ENCODE measurements around the gene RAD21L1. TPM values are rescaled to one million over a fixed set of nuclear protein-coding genes. Genes with fewer than 3 reads are reported as not detected.

Gene RAD21L1
- total RNA-seq, 2 donors from 2014 or later: 1.4 TPM; not detected in 1

DNA sequence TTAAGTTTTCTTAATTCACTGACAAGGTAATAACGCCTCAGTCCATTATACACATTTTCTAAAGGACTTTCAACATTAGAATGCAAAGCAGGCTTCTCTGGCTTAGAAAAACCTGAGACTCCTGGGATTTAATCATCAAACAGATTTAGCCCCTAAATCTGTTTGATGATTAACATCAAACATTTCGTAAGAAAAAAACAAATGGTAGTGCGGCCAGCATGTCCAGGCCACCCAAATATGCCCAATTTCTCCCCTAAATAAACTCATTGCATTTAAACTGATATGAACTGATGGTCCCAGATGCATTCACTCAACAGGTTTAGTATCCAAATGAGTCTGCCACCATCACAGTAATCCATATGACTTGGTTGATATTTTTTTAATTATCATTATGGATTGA is 47.2 kb upstream of the RAD21L1 start:
- peaks cover 4% of the 10 kb centered on the region for H3K36me3 ChIP-seq (ENCODE audit: control insufficient read depth, insufficient read depth, low read length)
- H3K4me3 ChIP-seq (ENCODE audit: low read length): no peak overlapping the region
- no peak overlapping the region for H3K4me3 Mint-ChIP-seq
- no peak overlapping the region for H3K27ac Mint-ChIP-seq
- H3K36me3 Mint-ChIP-seq (ENCODE audit: low read depth): peaks cover 5% of the 10 kb centered on the region
- TF ChIP-seq CTCF (conservative IDR thresholded peaks at IDR 0.05): no peak
- H3K9me3 Mint-ChIP-seq: no peaks in the 10 kb centered on the region
- 92 to 100% methylated on average over 3 of the region's 3 CpGs for WGBS, 2 experiments (ENCODE audit: insufficient coverage in 1 of 2, insufficient read length in 1 of 2)
- H3K27me3 ChIP-seq (ENCODE audit: control insufficient read depth, insufficient read depth, low read length, poor library complexity, severe bottlenecking): peaks cover 14% of the 10 kb centered on the region
- DNase-seq: no peak
- H3K9me3 ChIP-seq (ENCODE audit: control insufficient read depth, low read length): no peaks in the 10 kb centered on the region
- no peaks in the 10 kb centered on the region for H3K4me1 Mint-ChIP-seq
- H3K9ac ChIP-seq (ENCODE audit: extremely low read depth, low read length, poor library complexity, severe bottlenecking): no peak overlapping the region
- no peak overlapping the region for H3K27ac ChIP-seq (ENCODE audit: low read depth, low read length)
- H3K4me1 ChIP-seq (ENCODE audit: control insufficient read depth, insufficient read depth, low read length): no peaks in the 10 kb centered on the region
- peaks cover 18% of the 10 kb centered on the region for H3K27me3 Mint-ChIP-seq (ENCODE audit: insufficient read depth)

- Mint-ChIP-seq H3K4me1 (no peaks in the 10 kb centered on the region), H3K36me3 (ENCODE audit: low read depth) (peaks cover 3% of the 10 kb centered on the region), H3K27me3 (ENCODE audit: insufficient read depth) (peaks cover 32% of the 10 kb centered on the region), H3K27ac (no peak overlapping the region), H3K4me3 (no peak overlapping the region), H3K9me3 (no peaks in the 10 kb centered on the region)
- DNase-seq: no peak
- Histone ChIP-seq H3K9me3 (ENCODE audit: control insufficient read depth, low read length) (no peaks in the 10 kb centered on the region), H3K4me3 (ENCODE audit: low read length) (no peak overlapping the region), H3K9ac (ENCODE audit: extremely low read depth, low read length, poor library complexity, severe bottlenecking) (no peak overlapping the region), H3K27ac (ENCODE audit: low read depth, low read length) (no peak overlapping the region), H3K4me1 (ENCODE audit: control insufficient read depth, insufficient read depth, low read length) (no peaks in the 10 kb centered on the region), H3K27me3 (ENCODE audit: control insufficient read depth, insufficient read depth, low read length, poor library complexity, severe bottlenecking) (peaks cover 28% of the 10 kb centered on the region), H3K36me3 (ENCODE audit: control insufficient read depth, insufficient read depth, low read length) (peaks cover 4% of the 10 kb centered on the region)
- WGBS, 2 experiments (ENCODE audit: insufficient coverage in 1 of 2, insufficient read length in 1 of 2): 88 to 94% methylated on average over 18 to 27 of the region's 27 CpGs
- no peak for TF ChIP-seq CTCF (conservative IDR thresholded peaks at IDR 0.05)
Measured at GRCh38 chr20:1180949-1181348, 44.9 kb upstream of the RAD21L1 start.

- Mint-ChIP-seq H3K27ac (no peak overlapping the region), H3K4me3 (no peak overlapping the region), H3K9me3 (no peaks in the 10 kb centered on the region), H3K27me3 (ENCODE audit: insufficient read depth) (peaks cover 34% of the 10 kb centered on the region), H3K4me1 (no peaks in the 10 kb centered on the region), H3K36me3 (ENCODE audit: low read depth) (peaks cover 3% of the 10 kb centered on the region)
- no peaks in the 10 kb centered on the region for H3K36me3 ChIP-seq (ENCODE audit: control insufficient read depth, insufficient read depth, low read length)
- no peak for TF ChIP-seq CTCF (conservative IDR thresholded peaks at IDR 0.05)
- H3K27ac ChIP-seq (ENCODE audit: low read depth, low read length): no peak overlapping the region
- WGBS, 2 experiments (ENCODE audit: insufficient coverage in 1 of 2, insufficient read length in 1 of 2): 69 to 77% methylated on average over 3 to 4 of the region's 4 CpGs
- peaks cover 5% of the 10 kb centered on the region for H3K4me1 ChIP-seq (ENCODE audit: control insufficient read depth, insufficient read depth, low read length)
- peaks cover 34% of the 10 kb centered on the region for H3K27me3 ChIP-seq (ENCODE audit: control insufficient read depth, insufficient read depth, low read length, poor library complexity, severe bottlenecking)
- no peak for DNase-seq
- no peak overlapping the region for H3K4me3 ChIP-seq (ENCODE audit: low read length)
- H3K9ac ChIP-seq (ENCODE audit: extremely low read depth, low read length, poor library complexity, severe bottlenecking): no peak overlapping the region
- no peaks in the 10 kb centered on the region for H3K9me3 ChIP-seq (ENCODE audit: control insufficient read depth, low read length)
Measured at GRCh38 chr20:1182106-1182505, 43.7 kb upstream of the RAD21L1 start.

All from endodermal cell (in vitro differentiated cells).